Gastrocnemius medialis (tissue), 4 donors: ENCODE measurements around the gene ABI1.

Source experiments
- POLR2A ChIP-seq, 2 donors: fragments of 450-650 bp; IDR thresholded peaks; one replicate each; pipeline ENCODE4 v1.6.1; 2017; ENCODE audit warnings: antibody characterized with exemption in 2 of 2, mild to moderate bottlenecking in 2 of 2, moderate library complexity in 2 of 2
- TF ChIP-seq, protein P1 (sequence below), 5 experiments: fragments of 450-650 bp in 3 of 5; fragments of 200-600 bp in 2 of 5; sonication (generic) in 2 of 5; IDR thresholded peaks in 4 of 5; conservative IDR thresholded peaks in 1 of 5; 1 replicate in 4 of 5; 2 replicates in 1 of 5; pipeline ENCODE4 v1.5.1; 2016 to 2019; ENCODE audit warnings: antibody characterized with exemption in 5 of 5, mild to moderate bottlenecking in 3 of 5, moderate library complexity in 3 of 5

DNA sequence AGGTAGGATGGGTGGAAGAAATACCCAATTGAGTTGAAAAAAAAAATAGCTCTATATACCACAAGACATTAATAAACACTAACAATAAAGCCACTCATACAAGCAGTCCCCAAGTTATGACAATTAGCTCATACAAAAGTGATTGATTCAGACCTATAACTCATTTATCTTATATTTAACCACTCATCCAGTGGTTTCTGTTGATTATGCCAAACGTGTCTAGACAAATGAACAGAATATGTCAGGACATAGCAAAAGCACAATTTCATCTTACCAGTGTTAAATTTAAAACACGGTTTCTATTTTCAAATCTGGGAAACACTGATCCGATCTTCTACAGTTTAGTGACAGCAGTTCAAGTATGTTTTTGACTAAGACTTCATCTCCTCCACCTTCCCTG lies 17.0 kb downstream of the ABI1 start:
- TF ChIP-seq, protein P1, sequence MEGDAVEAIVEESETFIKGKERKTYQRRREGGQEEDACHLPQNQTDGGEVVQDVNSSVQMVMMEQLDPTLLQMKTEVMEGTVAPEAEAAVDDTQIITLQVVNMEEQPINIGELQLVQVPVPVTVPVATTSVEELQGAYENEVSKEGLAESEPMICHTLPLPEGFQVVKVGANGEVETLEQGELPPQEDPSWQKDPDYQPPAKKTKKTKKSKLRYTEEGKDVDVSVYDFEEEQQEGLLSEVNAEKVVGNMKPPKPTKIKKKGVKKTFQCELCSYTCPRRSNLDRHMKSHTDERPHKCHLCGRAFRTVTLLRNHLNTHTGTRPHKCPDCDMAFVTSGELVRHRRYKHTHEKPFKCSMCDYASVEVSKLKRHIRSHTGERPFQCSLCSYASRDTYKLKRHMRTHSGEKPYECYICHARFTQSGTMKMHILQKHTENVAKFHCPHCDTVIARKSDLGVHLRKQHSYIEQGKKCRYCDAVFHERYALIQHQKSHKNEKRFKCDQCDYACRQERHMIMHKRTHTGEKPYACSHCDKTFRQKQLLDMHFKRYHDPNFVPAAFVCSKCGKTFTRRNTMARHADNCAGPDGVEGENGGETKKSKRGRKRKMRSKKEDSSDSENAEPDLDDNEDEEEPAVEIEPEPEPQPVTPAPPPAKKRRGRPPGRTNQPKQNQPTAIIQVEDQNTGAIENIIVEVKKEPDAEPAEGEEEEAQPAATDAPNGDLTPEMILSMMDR (IDR thresholded peaks at IDR 0.05 in 4 of 5, conservative IDR thresholded peaks at IDR 0.05 in 1 of 5) = no peak
- TF ChIP-seq POLR2A (IDR thresholded peaks at IDR 0.05) = no peak
